ENCODE results near the gene MEF2A.
"Not testable (repeated sequence)": the region's sequence is repeated elsewhere in the genome, so short reads cannot be mapped to it uniquely, and the experiment has no call there.

Gene MEF2A

GRCh38 chr15:99565299-99566156 is at the start of gene MEF2A:
Gene MEF2A, plus strand, starts transcription at chr15:99565984. Its CDS starts 67,136 bp downstream, at chr15:99633120.
- DNase-seq (ENCODE audit: low spot score) = peak; percentile 93

- DNase-seq (ENCODE audit: low spot score) = no peak
Measured at GRCh38 chr15:99518191-99518590, 47.6 kb upstream of the MEF2A start.

- DNase-seq (ENCODE audit: low spot score) = not testable (repeated sequence)
Measured at GRCh38 chr15:99519366-99519765, 46.4 kb upstream of the MEF2A start.

- no peak for DNase-seq (ENCODE audit: low spot score)
Measured at GRCh38 chr15:99522288-99522687, 43.5 kb upstream of the MEF2A start.

- DNase-seq (ENCODE audit: low spot score) = no peak
Measured at GRCh38 chr15:99526176-99526575, 39.6 kb upstream of the MEF2A start.

- no peak for DNase-seq (ENCODE audit: low spot score)
Measured at GRCh38 chr15:99526671-99527070, 39.1 kb upstream of the MEF2A start.

GRCh38 chr15:99536422-99537040 is 29.3 kb upstream of the MEF2A start:
- no peak for DNase-seq (ENCODE audit: low spot score)

GRCh38 chr15:99537344-99537743 is 28.4 kb upstream of the MEF2A start:
- DNase-seq (ENCODE audit: low spot score) = no peak

- DNase-seq (ENCODE audit: low spot score) = no peak
Measured at GRCh38 chr15:99538261-99538660, 27.5 kb upstream of the MEF2A start.

- no peak for DNase-seq (ENCODE audit: low spot score)
Measured at GRCh38 chr15:99542828-99543227, 23.0 kb upstream of the MEF2A start.

GRCh38 chr15:99545605-99546004 is 20.2 kb upstream of the MEF2A start:
- no peak for DNase-seq (ENCODE audit: low spot score)

- DNase-seq (ENCODE audit: low spot score) = no peak
Measured at GRCh38 chr15:99546441-99547100, 19.2 kb upstream of the MEF2A start.

- DNase-seq (ENCODE audit: low spot score) = no peak
Measured at GRCh38 chr15:99547517-99547916, 18.3 kb upstream of the MEF2A start.

- DNase-seq (ENCODE audit: low spot score) = no peak
Measured at GRCh38 chr15:99550077-99550476, 15.7 kb upstream of the MEF2A start.

GRCh38 chr15:99552111-99552510 is 13.7 kb upstream of the MEF2A start:
- DNase-seq (ENCODE audit: low spot score) = no peak

- no peak for DNase-seq (ENCODE audit: low spot score)
Measured at GRCh38 chr15:99554880-99555488, 10.8 kb upstream of the MEF2A start.

- no peak for DNase-seq (ENCODE audit: low spot score)
Measured at GRCh38 chr15:99556011-99556410, 9.8 kb upstream of the MEF2A start.

GRCh38 chr15:99556578-99556977 is 9.2 kb upstream of the MEF2A start:
- DNase-seq (ENCODE audit: low spot score) = no peak

- no peak for DNase-seq (ENCODE audit: low spot score)
Measured at GRCh38 chr15:99558084-99558483, 7.7 kb upstream of the MEF2A start.

GRCh38 chr15:99558571-99558970 is 7.2 kb upstream of the MEF2A start:
- DNase-seq (ENCODE audit: low spot score) = no peak

GRCh38 chr15:99561476-99562230 is 4.1 kb upstream of the MEF2A start:
- no peak for DNase-seq (ENCODE audit: low spot score)

- no peak for DNase-seq (ENCODE audit: low spot score)
Measured at GRCh38 chr15:99562238-99562637, 3.5 kb upstream of the MEF2A start.
